Measurements from ENCODE around the gene PTAFR.

The PTAFR gene
- total RNA-seq = 0.97 to 8.5 reads per million in 2 donors

GRCh38 chr1:28176492-28177470, at the start of gene PTAFR:
TSS of gene PTAFR (minus strand) at chr1:28176690. CDS start at chr1:28151021, 25,669 bp downstream.
- no peak for DNase-seq

DNA sequence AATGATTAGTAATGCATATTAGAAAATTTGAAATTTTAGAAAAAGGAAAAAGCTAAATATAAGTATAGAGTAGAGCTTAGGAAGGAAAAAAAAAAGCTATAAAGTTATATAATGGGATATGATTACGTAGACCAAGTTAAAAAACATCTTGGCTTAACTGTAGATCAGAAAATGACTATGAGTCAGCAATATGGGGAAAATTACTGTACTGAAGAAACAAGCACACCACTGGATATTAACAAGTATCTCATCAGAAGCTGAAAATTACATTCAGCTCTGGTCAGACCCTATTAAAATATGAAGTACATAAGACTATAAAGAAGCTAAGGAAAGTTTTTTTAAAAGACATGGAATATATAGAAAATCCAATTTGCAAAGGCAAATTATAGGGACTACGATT, 36.8 kb upstream of the PTAFR start:
- DNase-seq = no peak

GRCh38 chr1:28209700-28210099, 33.2 kb upstream of the PTAFR start:
- no peak for DNase-seq

DNA sequence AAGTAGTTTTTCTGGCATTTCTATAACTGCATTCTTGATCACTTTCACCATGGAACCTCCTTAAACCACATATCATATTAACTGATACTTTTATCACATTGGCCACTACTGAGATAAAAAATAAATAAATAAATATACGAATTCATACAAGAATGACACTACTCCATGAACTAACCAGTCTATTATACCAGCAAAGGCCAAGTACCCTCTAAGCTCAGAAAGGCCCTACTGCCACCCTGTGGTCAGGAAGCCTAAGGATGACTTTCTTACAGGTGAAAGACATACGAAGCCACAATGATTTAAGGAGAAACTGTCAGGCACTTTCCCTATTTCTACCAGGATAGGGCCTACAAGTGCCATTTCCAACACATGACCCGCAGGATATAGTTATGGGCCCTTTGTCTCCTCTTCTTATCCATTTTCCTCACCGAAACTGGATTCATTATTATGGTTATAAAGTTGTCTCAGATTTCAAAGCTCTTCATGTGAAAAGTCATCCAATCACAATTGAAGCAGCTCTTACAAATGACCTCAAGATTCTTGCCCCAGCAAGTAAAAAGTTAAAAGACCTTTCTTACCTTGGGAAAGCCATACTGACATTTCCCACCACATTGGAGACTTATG, 32.4 kb upstream of the PTAFR start:
- DNase-seq = peak; percentile 34

DNA sequence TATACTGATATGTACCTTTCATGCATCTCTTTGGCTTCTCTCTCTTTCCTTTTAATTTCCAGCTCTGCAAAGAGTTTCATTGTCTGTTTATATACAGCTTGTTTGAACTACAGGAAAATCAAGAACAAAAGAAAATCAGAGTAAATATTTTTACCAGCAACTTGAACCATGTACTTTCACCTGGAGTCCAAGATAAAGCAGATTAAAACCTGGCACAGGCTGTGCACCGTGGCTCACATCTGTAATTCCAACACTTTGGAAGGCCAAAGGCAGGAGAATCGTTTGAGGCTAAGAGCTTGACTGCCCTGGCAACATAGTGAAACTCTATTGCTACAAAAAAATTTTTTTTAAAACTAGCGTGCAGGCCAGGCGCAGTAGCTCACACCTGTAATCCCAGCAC, 28.8 kb upstream of the PTAFR start:
- no peak for DNase-seq

DNA sequence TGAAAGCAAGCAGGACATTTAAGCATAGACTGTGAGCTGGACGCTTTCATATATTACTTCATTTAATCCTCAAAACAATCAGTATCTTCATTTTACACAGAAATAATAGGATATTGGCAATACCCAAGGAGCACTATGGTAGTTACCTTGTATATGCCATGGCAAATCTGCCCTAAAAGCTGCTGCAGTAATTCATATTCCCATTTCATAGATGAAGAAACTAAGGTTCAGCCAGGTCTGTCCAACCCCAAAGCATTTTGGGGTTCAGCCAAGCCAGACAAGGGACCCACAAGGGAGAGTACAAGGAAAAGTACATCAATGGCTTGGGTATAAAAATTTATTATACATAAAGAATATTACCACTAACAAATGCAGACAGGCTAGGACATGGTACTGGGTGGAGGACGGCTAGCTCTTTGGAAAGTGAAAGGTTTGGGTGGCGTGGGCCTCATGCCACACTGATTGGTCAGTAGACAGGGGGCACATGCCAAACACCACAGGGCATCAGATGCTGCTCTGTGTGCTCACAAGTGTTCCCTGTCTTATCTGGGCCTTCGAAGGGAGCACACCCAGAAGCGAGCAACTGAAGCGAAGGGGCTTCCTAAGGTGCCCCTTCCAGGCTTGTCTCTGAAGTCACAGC, 23.9 kb upstream of the PTAFR start:
- DNase-seq = no peak

DNA sequence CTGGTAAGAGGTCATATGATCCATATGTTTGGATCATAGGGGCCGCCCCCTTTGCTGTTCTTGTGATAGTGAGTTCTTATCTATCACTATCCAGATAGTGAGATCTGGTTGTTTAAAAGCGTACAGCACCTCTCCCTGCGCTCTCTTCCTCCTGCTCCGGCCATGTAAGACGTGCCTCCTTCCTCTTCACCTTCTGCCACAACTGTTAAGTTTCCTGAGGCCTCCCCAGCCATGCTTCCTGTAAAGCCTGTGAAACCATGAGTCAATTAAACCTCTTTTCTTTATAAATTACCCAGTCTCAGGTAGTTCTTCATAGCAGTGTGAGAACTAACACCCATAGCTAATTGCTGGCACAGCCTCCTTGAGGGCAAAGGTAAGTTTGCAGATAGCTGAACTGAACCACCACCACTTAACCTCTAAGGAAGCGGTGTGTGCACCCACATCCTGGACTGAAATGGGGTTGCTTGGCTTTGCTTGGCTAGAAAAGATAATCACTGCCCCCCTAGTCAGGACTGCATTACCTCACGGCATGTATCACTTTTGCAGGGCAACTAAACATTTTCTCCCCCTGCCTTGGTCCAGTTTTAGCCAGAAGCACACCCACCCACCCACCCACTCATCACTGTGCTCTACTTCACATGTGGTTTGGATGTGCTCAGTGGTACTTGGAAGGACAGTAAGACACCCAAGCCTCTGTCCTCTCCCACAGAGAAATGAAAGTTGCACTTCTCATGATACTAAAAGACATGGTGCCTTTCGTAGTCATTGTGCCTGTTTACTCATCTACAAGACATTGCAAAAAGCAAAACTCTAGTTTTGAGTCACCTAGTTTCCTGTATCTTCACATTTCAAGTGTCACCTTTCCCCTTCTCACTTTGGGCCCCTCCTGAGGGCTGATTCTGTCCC, 23.1 kb upstream of the PTAFR start:
- peak; percentile 41 for DNase-seq

- DNase-seq = no peak
Observed at GRCh38 chr1:28197682-28198415, 21.4 kb upstream of the PTAFR start.

- no peak for DNase-seq
Observed at GRCh38 chr1:28196330-28196729, 19.8 kb upstream of the PTAFR start.

GRCh38 chr1:28195780-28196179, 19.3 kb upstream of the PTAFR start:
- no peak for DNase-seq

GRCh38 chr1:28194326-28195035, 18.0 kb upstream of the PTAFR start:
- DNase-seq = no peak

DNA sequence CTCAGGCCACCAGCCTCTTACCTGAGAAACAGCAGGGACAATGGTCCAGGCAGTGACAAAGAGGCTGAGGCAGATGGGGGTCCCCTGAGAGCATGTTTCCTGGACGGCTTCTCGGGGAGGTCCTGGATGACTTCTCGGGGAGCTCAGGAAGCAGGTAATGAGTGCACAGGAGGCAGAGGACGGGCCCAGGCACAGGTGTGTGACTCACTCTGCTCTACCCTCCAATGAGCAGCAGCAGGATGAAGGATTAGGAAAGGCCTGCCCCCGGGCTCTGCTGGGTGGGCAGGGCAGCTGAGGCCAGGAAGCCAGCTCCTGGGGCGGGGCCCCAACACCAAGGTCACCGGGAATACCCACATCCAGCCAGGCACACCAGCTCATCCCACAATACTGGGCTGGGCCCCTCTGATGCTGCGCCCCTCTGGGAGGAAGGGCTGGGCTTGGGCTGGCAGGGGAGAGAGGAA, 17.2 kb upstream of the PTAFR start:
- DNase-seq = no peak

DNA sequence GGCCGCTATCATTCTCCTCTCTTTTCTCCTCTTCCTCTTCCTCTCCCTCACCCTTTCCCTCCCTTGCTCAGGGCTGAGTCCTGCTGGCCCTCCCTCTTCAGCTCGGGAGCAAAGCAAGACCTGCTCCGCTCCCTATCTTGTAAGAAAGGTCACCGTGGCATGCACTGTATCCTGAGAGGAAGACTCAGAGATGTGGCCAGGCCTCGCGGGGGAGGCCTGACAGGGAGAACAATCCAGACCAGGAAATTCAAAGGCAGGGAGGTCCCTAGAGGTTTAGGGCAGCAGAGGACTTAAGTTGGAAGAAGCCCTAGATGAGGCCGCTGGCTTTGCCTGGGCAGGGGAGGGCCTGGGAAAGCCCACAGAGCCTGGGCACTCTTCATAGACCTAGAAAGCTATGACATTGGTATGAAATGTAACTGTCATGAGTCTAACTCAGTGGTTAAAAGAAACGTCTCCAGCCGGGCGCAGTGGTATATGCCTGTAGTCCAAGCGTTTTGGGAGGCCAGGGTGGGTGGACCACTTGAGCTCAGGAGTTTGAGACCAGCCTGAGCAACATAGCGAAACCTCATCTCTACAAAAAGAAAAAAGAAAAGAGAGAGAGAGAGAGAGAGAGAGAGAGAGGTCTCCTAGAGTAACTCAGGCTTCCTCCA, 14.6 kb upstream of the PTAFR start:
- DNase-seq = no peak

- no peak for DNase-seq
Observed at GRCh38 chr1:28190337-28190979, 14.0 kb upstream of the PTAFR start.

DNA sequence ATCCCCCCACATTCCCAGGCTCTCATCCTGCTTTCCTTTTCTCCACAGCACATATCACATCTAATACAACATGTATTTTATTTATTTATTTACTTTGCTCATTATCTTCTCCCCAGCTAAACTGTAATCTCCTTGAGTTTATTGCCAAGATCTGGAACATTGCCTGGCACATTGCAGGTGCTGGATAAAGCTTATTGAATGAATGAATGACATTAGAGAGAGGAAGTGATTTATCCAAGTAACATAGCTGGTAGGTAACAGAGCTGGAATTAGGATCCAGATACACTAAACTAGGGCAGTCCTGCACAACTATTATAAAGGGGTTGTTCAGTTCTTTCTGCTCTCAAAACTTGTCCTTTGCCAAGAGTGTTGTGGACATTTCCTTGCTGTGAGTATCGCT, 8.6 kb upstream of the PTAFR start:
- DNase-seq = no peak

DNA sequence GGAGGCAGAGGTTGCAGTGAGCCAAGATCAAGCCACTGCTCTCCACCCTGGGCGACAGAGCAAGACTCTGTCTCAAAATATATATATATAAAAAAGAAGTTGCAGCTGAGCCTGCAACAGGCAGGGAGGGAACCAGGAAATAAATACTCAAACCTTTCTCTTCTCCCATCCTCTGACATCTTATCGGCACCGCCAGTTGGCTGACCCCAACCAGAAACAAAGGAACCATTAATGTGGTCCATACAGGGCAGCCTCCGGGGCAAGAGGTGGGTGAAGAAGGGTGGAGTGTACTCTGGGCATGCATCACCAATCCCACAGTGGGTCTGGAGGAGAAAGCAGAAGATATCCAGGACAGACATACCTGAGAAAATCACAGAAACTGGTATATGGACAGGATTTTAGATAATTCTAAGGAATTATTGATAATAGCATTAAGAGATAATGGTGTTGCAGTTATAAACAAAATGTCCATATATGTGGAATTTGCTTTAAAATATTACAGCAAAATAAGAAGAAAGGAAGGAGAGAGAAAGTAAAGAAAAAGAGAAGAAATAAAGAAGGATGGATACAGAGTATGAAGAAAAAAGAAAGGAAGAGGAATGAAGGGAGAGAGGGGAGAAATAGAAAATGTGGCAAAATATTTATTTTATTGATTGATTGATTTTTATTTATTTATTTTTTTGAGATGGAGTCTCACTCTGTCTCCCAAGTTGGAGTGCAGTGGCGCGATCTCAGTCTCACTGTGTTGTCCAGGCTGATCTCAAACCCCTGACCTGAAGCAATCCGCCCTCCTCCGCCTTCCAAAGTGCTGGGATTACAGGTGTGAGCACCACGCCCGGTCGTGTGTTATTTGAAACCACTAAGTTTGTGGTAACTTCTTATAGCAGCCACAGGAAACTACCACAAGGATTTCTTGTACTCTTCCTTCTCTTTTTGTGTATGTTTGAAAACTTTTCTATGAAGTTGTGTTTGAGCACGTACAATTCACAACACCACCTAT, 4.1 kb upstream of the PTAFR start:
- DNase-seq = no peak

DNA sequence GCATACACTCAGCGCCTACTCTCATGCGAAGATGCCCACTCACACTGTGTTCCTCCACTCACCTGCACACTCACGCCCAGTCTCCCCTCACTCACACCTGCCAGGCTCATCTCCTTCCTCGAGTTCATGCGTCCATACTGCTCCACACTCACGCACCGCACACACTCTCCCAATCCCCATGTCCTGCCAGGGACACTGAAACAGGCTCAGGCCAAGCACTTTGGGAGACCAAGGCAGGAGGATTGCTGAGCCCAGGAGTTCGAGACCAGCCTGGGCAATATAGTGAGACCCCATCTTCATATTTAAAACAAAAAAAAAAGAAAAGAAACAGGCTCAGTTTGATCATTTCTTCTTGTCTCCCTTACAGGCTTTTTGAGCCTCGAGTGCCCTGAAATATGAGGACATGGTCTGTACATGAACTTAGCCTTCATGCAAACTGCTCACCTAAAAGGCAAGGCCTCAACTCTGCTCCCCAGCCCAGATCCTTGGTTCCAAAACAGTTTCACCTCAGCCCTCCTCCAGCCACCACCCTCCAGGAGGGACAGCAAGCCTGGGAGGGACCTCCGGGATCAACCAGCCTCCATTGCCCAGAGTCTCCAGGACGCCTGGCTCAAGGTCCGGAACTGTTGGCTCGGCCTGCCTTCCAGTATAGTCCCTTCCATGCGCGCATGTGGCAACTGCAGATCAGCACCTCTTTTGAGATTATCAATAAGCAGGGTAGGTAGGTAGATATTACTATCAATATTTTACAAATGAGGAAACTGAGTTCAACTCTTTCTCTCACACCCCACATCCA, 2.4 kb upstream of the PTAFR start:
- no peak for DNase-seq

All from T-helper 9 cell (primary cell).